ENCODE measurements around the gene NOL3. TPM values are rescaled to one million over a fixed set of nuclear protein-coding genes. Genes with fewer than 3 reads are reported as not detected.
A peak's percentile ranks its signal among the peaks of the same experiment; 100 is the strongest.

The NOL3 gene
- total RNA-seq, 4 donors from 2014 or later, result 38.3 to 97.0 (median 63.5) TPM

GRCh38 chr16:67163164-67163998, 7.0 kb upstream of the NOL3 start:
- peaks cover 46 to 51% of the 10 kb centered on the region in 2 donors for H3K4me1 ChIP-seq
- H3K27ac ChIP-seq, result peak overlapping the region in 2 of 3 donors; percentile 23 to 80
- no peaks in the 10 kb centered on the region for H3K36me3 ChIP-seq
- intact Hi-C loops (cut with DNase I), result no loop called here
- TF ChIP-seq POLR2A (IDR thresholded peaks at IDR 0.05), result peak in 1 of 2 donors; percentile 47
- TF ChIP-seq, protein P1, sequence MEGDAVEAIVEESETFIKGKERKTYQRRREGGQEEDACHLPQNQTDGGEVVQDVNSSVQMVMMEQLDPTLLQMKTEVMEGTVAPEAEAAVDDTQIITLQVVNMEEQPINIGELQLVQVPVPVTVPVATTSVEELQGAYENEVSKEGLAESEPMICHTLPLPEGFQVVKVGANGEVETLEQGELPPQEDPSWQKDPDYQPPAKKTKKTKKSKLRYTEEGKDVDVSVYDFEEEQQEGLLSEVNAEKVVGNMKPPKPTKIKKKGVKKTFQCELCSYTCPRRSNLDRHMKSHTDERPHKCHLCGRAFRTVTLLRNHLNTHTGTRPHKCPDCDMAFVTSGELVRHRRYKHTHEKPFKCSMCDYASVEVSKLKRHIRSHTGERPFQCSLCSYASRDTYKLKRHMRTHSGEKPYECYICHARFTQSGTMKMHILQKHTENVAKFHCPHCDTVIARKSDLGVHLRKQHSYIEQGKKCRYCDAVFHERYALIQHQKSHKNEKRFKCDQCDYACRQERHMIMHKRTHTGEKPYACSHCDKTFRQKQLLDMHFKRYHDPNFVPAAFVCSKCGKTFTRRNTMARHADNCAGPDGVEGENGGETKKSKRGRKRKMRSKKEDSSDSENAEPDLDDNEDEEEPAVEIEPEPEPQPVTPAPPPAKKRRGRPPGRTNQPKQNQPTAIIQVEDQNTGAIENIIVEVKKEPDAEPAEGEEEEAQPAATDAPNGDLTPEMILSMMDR (IDR thresholded peaks at IDR 0.05), result peak in 1 of 6 experiments; percentile 16
- peak; percentile 84 to 85 for DNase-seq
- WGBS, 2 donors, result 2 to 4% methylated on average over 8 to 52 of the region's 99 CpGs
- peak overlapping the region in 1 of 3 donors; percentile 36 for H3K4me3 ChIP-seq (replicated peaks in 1 of 3)
- H3K27me3 ChIP-seq, result no peaks in the 10 kb centered on the region
- H3K9me3 ChIP-seq, result no peaks in the 10 kb centered on the region

- DNase-seq, result peak; percentile 49 to 50
- peak overlapping the region in 2 of 3 donors; percentile 23 to 80 for H3K27ac ChIP-seq
- no peaks in the 10 kb centered on the region for H3K27me3 ChIP-seq
- H3K9me3 ChIP-seq, result no peaks in the 10 kb centered on the region
- 1 to 2% methylated on average over 12 to 20 of the region's 34 CpGs for WGBS, 2 donors
- intact Hi-C loops (cut with DNase I), result no loop called here
- H3K36me3 ChIP-seq, result no peaks in the 10 kb centered on the region
- peak overlapping the region in 1 of 3 donors; percentile 36 for H3K4me3 ChIP-seq (replicated peaks in 1 of 3)
- TF ChIP-seq POLR2A (IDR thresholded peaks at IDR 0.05), result no peak
- TF ChIP-seq, protein P1 (IDR thresholded peaks at IDR 0.05), result no peak
- peaks cover 39 to 44% of the 10 kb centered on the region in 2 donors for H3K4me1 ChIP-seq
Observed at GRCh38 chr16:67163999-67164558, 6.3 kb upstream of the NOL3 start.

DNA sequence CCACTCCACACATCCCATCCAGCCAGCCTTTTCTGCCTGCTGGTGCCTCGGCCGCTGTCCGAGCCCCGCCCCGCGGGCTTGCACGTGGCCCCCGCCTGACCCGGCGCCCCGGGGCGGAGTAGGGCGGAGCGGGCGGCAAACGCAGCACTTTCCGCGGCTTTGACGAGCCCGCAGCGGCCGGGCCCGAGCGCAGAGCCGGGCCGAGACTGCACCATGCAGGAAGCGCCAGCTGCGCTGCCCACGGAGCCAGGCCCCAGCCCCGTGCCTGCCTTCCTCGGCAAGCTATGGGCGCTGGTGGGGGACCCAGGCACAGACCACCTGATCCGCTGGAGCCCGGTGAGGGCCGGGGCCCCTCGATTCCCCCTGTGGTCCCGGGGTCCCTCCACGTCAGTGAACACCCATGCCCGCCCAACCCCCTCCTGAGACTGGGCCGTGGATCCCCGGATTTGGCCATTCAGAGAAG, 5.7 kb upstream of the NOL3 start, which contains the start of gene HSF4:
Gene HSF4 (plus strand): TSS at position 147 of the 463 bp plus-strand sequence. CDS start 67 bp downstream, at position 214.
- peaks cover 41 to 48% of the 10 kb centered on the region in 2 donors for H3K4me1 ChIP-seq
- WGBS, 2 donors, result no CpG with 5 or more reads among the region's 41 CpGs
- H3K4me3 ChIP-seq (replicated peaks in 1 of 3), result peak within 1 kb of the TSS in 1 of 3 donors; percentile 36
- peak in 1 of 2 donors; percentile 47 for TF ChIP-seq POLR2A (IDR thresholded peaks at IDR 0.05)
- TF ChIP-seq, protein P1 (IDR thresholded peaks at IDR 0.05), result no peak
- H3K27ac ChIP-seq, result peak within 1 kb of the TSS in 2 of 3 donors; percentile 23 to 80
- H3K27me3 ChIP-seq, result no peaks in the 10 kb centered on the region
- peak; percentile 74 to 76 for DNase-seq
- no peaks in the 10 kb centered on the region for H3K9me3 ChIP-seq
- intact Hi-C loops (cut with DNase I), result no loop called here
- no peaks in the 10 kb centered on the region for H3K36me3 ChIP-seq

- WGBS, 2 donors, result 21 to 24% methylated on average over 24 to 35 of the region's 85 CpGs
- intact Hi-C loops (cut with DNase I), result no loop called here
Observed at GRCh38 chr16:67165121-67166078, 4.9 kb upstream of the NOL3 start.

More at GRCh38 chr16:67165121-67166078, 4.9 kb upstream of the NOL3 start:
- H3K36me3 ChIP-seq, result no peaks in the 10 kb centered on the region
- H3K9me3 ChIP-seq, result no peaks in the 10 kb centered on the region
- H3K4me3 ChIP-seq (replicated peaks in 1 of 3), result peak overlapping the region in 1 of 3 donors; percentile 36
- peak; percentile 29 to 30 for DNase-seq
- peak overlapping the region in 1 of 3 donors; percentile 70 for H3K27ac ChIP-seq
- TF ChIP-seq POLR2A (IDR thresholded peaks at IDR 0.05), result no peak
- TF ChIP-seq, protein P1 (IDR thresholded peaks at IDR 0.05), result no peak
- H3K4me1 ChIP-seq, result peaks cover 47 to 53% of the 10 kb centered on the region in 2 donors
- no peaks in the 10 kb centered on the region for H3K27me3 ChIP-seq
